Testis (tissue), 2 donors: ENCODE measurements around the gene MYO1D.

Experiments
- CTCF ChIP-seq, 3 experiments: fragments of 450-650 bp in 2 of 3; fragments of 200-600 bp in 1 of 3; sonication (generic) in 1 of 3; IDR thresholded peaks; one replicate each; pipeline ENCODE4 v1.5.1; 2016 to 2019; ENCODE audit warnings: antibody characterized with exemption in 3 of 3, mild to moderate bottlenecking in 2 of 3, moderate library complexity in 1 of 3
- POLR2A ChIP-seq: fragments of 450-650 bp; IDR thresholded peaks from one replicate; pipeline ENCODE4 v1.6.1; 2017; ENCODE audit warnings: antibody characterized with exemption, mild to moderate bottlenecking, moderate library complexity

GRCh38 chr17:32747856-32748255, 129.1 kb downstream of the MYO1D start:
- TF ChIP-seq POLR2A (no peak), CTCF (IDR thresholded peaks at IDR 0.05) (no peak)
